GOT3 (cell line): Measurements from ENCODE around the gene ATP8A2.
"Not testable (repeated sequence)": the region's sequence is repeated elsewhere in the genome, so short reads cannot be mapped to it uniquely, and the experiment has no call there.

Experiments
- DNase-seq: peaks from one replicate; lab custom pipeline; 2025; ENCODE audit warnings: mixed read lengths; lab: John Stamatoyannopoulos, UW

The ATP8A2 gene

DNA sequence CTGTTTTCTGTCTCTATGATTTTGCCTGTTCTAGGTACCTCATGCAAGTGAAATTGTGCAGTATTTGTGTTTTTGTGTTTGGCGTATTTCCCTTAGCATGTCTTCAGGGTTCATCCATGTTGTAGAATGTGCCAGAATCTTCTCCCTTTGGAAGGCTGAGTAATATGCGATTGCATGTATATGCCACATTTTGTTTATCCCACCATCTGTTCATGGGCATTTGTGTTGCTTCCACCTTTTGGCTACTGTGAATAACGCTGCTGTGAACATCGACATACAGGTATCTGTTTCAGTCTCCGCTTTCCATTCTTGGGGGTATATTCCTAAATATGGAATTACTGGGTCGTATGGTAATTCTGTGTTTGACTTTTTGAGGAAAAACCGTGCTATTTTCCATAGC lies 190.0 kb downstream of the ATP8A2 start:
- no peak for DNase-seq

- DNase-seq = no peak
Observed at GRCh38 chr13:25570185-25570584, 198.4 kb downstream of the ATP8A2 start.

DNA sequence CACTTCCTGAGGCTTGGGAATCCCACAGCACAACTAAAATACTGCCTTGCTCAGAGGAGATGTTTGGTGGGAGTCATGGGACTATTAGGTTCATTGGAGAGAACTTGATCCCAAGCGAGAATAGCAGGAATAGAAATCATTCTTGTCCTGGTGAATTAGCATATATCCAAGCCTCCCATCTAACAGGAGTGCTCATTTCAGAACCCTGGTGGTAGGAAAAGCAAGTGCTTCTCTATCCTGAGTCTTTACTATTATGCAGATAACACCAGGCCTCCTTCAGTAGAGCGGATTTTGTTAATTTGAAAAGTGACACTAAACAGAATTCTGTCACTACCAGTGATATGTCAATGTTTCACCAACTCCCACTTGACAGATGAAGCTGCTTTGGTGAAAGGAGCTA lies 199.5 kb downstream of the ATP8A2 start:
- no peak for DNase-seq

DNA sequence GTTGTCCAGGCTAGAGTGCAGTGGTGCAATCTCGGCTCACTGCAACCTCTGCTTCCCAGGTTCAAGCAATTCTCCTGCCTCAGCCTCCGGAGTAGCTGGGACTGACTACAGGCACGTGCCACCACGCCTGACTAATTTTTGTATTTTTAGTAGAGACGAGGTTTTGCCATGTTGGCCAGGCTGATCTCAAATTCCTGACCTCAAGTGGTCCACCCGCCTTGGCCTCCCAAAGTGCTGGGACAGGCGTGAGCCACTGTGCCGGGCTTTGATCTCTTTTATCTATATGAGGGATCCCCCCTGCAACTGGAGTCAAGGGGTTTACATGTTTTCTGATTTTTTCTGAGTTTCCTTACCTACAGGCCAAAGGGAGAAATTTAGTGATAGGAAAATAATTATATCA lies 200.4 kb downstream of the ATP8A2 start:
- DNase-seq = not testable (repeated sequence)

DNA sequence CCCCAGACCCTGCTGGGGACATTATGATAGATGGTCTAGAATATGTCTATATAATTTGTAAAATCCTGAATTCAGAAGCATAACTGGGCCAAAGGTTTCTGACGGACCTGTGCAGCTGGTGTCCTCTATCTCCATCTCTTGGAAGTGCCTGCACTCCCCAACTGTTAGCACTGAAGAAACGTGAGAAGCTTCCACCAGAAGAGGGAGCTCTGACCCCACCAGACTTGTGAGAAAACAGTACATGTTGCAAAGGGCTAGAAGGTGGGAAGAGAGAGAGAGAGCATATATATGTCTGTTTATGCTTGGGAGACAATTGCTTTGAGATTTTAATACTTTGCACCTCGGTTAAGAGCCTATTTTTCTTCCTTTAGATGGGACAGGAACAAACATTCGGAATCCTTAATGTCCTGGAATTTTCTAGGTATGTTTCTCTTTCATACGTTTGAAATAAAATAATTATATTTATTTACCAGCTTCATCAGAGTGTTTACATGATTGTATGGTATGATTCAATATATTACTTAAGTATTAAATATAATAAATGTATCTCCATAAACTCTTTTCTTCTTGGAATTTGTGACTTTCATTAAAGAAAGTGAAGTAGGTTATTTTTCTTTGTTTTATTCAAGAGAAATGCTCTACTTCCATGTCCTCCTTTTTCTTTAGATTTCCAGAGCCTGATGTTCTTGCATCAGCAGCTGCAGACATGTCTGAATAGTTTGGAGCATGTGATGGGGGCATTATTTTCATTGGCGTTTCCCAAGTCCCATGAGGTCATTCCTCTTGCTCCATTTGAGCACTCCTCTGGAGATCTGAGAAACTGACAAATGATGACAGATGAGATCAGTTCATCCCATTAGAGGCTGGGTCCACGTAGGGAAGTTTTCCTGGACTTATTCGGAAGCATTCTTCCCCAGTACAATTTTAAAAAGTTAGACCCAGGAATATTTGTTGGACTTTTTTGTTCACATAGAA lies 202.9 kb downstream of the ATP8A2 start:
- DNase-seq = peak; percentile 49

DNA sequence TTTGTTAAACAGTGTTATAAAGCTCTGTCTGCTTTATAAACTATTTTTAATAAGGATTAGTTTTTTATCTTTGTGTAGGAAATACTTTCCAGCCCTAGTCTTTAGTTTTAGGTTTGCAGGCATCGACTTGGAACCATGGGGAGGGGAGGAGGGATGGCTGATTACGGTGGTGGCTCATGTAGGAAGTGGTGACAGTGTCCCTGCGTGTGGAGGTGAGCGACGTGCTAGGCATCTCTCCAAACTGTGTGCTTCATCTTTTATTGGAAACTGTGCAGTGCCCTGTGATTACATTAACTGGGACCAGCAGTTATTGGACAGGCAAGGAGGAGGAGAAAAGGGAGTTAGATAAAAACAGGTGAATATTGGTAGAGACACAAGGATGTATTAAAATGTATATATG lies 203.8 kb downstream of the ATP8A2 start:
- DNase-seq = no peak

DNA sequence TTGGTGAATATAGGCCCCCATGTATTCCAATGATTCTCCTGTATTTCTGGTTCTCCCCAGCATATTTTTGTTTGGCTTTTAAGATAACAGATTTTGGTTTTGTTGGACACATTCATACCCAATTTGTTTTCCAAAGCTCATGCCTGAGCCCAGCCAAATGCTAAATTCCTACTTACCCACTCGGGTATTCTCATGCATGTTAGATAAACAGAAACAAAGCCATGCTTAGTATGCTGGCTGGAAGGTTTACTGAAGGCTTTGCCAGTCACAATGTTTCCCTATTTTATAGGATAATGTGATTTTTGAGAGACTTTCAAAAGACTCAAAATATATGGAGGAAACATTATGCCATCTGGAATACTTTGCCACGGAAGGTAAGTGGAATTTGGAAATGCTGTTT lies 206.8 kb downstream of the ATP8A2 start:
- no peak for DNase-seq

DNA sequence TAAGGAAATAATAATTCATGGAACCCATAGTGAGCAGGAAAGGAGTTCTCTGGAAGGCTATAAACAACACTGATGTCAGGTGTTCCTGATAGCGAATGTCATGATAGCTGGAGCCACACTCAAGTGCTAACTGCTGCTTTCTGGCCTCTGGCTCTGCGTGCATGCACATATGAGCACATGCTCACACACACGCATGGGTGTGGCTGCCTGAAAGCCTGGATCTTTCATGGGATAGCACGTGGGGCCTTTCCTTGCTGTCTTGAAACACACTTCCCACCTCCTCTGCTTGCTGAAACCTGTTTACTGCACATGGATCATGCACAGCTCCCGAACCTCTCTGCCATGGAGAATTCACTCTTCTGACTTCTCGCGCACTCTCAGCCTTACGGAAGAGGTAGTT lies 207.4 kb downstream of the ATP8A2 start:
- DNase-seq = no peak

DNA sequence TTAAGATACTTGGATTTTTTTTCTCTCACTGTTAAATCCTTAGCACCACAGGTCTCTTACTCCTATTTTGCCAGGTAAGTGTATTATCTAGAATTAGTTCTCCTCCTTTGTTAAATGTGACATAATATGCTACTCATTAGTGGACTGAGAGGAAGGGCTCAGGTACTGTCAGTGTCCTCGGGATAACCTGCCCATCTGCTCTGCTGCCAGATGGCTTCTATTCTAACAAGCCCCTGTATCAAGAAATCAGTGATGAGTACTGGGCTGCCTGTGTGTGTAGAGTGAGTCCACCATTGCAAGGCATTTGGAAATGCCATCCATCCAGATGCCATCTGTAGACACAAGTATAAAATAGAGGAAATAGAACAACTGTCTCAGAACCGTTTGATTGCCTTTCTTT lies 209.6 kb downstream of the ATP8A2 start:
- no peak for DNase-seq

DNA sequence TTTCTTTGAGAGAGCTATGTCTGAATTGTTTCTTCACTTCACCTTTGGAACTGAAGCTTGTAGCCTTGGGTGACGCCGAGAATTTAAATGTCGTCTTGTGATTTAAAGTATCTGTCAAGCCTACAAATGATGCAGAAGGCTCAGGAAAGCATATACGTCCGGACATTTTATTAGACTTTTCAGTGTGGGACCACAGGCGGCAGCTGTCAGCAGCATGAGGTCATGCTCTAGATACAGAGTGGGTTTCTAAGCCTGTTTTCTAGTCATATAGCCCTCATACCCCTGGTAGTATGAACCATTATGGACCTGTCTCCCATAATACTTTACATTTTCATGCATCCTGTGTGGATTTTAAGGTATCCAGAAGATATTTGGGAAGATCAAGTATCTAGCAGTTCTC lies 212.3 kb downstream of the ATP8A2 start:
- no peak for DNase-seq

DNA sequence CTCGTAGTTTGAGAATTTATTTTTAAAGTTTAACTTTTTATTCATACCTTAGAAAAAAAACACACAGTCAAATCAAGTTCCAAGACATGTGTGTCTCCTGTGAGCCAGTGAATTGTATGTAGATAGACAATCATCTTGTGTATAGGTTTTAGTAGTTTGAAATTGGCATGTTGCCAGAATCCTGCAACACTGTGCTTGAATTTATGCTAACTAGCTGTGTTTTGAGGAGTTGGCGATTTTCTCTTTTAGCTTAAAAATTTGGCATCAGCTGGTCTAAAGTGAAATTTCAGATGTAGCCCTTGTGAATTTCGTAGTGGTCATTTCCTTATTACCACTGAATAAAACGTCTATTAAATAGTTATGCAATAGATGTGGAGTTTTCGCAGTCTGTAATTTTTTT lies 213.2 kb downstream of the ATP8A2 start:
- no peak for DNase-seq

DNA sequence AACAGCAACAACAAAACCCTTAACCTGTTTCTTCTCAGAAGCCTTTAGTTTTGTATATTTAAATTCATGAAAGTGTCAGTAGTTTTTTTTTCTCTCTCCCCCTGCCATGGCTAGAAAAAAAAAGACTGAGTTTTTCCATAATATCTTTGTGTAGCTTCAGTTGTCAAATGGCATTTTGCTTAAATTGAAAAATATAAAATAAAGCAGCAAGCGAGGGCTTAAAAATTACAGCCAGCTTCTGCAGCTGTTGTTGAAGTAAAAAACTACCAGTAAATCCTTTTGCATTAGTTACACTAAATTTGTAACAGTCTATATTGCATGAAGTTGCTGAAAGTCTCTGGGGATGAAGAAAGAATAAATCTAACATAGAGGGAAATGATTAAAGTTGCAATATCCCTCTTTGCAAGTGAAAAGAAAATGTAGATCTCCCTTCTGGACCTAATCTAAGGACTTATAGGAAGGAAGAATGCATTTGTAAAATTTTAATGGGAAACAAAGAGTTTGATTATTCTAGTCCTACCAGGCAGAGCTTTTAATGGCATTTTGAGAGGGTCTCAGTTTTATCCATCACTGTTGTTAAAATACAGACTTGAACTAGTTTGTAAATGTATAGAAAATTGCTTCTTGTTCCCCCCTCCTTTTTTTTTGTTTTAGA lies 215.7 kb downstream of the ATP8A2 start:
- no peak for DNase-seq

- no peak for DNase-seq
Observed at GRCh38 chr13:25588336-25589060, 216.7 kb downstream of the ATP8A2 start.

- no peak for DNase-seq
Observed at GRCh38 chr13:25598421-25598820, 226.6 kb downstream of the ATP8A2 start.

GRCh38 chr13:25602176-25602575 lies 230.4 kb downstream of the ATP8A2 start:
- no peak for DNase-seq

DNA sequence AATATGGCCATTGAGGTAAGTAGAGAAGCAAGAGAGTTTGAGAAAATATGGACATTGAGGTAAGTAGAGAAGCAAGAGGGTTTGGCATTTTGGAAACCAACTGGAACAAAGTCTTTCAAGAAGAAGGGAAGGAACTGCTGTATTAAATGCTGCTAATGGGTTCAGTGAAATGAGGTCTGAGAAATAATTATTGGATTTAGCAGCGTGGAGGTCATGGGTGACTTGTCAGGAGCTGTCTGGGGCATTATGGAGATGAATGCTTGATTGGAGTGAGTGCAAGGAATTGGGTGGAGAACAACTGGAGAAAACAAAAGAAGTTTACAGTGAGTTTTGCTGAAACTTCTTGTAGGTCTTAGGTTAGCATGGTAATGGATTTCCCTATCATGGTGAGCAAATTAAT lies 232.3 kb downstream of the ATP8A2 start:
- DNase-seq = no peak

- no peak for DNase-seq
Observed at GRCh38 chr13:25607096-25607495, 235.3 kb downstream of the ATP8A2 start.

- DNase-seq = no peak
Observed at GRCh38 chr13:25608181-25608580, 236.4 kb downstream of the ATP8A2 start.

DNA sequence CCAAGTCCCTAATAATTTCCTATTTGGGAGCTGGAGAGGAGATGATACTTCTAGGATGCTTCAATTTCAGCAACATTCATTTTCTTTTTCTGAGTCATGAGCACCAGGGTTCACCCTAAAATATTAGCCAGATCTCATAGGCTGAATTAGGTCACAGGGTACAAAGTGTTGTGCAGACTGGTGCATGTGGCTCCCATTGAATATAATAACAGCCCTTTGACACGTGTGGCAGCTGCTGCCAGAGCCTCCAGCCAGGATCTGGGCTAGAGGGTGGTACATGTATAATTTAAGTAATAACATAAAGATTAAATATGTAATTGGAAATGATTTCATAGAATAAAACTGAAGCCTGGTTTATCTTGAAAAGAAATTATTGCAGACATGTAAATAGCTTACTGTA lies 244.9 kb downstream of the ATP8A2 start:
- no peak for DNase-seq

DNA sequence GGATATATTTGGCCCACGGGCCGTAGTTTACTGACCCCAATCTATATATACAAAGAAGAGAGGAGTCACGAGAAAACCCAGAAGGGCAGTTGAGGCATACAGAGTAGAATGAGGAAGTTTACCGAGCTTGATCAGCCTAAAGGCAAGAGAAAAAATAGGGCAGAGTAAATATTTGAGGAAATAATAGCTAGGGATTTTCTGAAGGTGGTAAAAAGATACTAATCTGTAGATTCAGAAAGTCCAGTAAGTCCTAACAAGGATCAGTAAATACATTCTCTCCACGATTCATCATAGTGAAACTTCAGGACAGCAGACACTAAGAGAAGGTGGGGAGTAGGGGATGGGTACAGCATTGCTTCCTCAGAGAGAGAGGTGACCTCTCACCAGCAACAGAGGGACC lies 248.1 kb downstream of the ATP8A2 start:
- DNase-seq = no peak

DNA sequence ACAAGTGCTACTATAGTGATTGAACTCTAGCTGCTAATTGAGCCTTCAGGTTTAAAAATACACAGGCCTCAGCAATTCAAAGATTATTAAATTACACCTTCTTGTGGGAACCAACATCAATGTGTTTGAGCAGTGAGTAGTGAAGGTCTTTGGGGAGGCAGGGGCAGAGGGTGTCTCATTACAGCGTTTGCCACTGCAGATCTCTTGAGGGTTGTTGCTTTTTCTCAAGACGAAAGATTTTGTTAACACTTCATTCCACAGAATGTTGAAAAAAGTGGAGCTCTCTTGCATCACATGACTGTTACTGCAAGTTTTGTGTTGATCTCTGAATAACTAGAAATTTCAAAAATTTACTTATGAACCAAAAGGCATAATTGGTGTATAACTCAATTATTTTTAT lies 253.6 kb downstream of the ATP8A2 start:
- no peak for DNase-seq

GRCh38 chr13:25630329-25630900 lies 258.6 kb downstream of the ATP8A2 start:
- DNase-seq = no peak
